SK-N-SH (cell line): Measurements from ENCODE around the gene PAX3. TPM values are rescaled to one million over a fixed set of nuclear protein-coding genes. Genes with fewer than 3 reads are reported as not detected.

Experiments
- CTCF ChIA-PET: fragments of 300-600, 350-600 bp; formaldehyde crosslinking; extraction: SDS; loops from one replicate; lab custom pipeline; 2021; lab: Yijun Ruan, JAX
- POLR2A ChIA-PET: fragments of 350-600 bp; sonication (Branson Sonifier 250); formaldehyde crosslinking; extraction: SDS; loops from one replicate; lab custom pipeline; 2020; ENCODE audit warnings: antibody characterized with exemption, inconsistent platforms; lab: Yijun Ruan, JAX
- DNase-seq: peaks from one replicate; pipeline ENCODE4 v3.0.0; 2012
- H2AFZ ChIP-seq: fragments of 200-600 bp; sonication (generic); 2 replicates; pipeline ENCODE4 v1.8.1; 2016; ENCODE audit warnings: antibody characterized with exemption, mild to moderate bottlenecking, low read depth
- H3F3A ChIP-seq: fragments of 200-600 bp; sonication (generic); replicated peaks from 2 replicates; pipeline ENCODE3; 2016; ENCODE audit warnings: antibody characterized with exemption, mild to moderate bottlenecking; ENCODE audit not compliant: insufficient read depth
- H3K27ac ChIP-seq, 2 experiments: fragments of 200-500 bp in 1 of 2; fragments of 200-600 bp in 1 of 2; sonication (Bioruptor generic) in 1 of 2; sonication (generic), shearing (Covaris generic) in 1 of 2; 2 replicates each; pipeline versions ENCODE4 v1.5.1 to v1.6.1; 2014 to 2016; ENCODE audit warnings: low read depth in 2 of 2, inconsistent platforms in 1 of 2, low read length in 1 of 2, mild to moderate bottlenecking in 1 of 2, mixed read lengths in 1 of 2
- H3K27me3 ChIP-seq: fragments of 200-600 bp; sonication (generic), shearing (Covaris generic); 2 replicates; pipeline ENCODE4 v1.6.1; 2016; ENCODE audit warnings: mixed run types; ENCODE audit not compliant: insufficient read depth
- H3K36me3 ChIP-seq, 2 experiments: fragments of 200-500 bp in 1 of 2; fragments of 200-600 bp in 1 of 2; sonication (Bioruptor generic) in 1 of 2; sonication (generic) in 1 of 2; replicated peaks in 1 of 2; 2 replicates each; pipeline versions ENCODE3 to v1.5.1; 2014 to 2016; ENCODE audit warnings: low read length in 1 of 2, mild to moderate bottlenecking in 1 of 2; ENCODE audit not compliant: insufficient read depth in 2 of 2, control insufficient read depth in 1 of 2
- H3K4me1 ChIP-seq, 2 experiments: fragments of 200-500 bp in 1 of 2; fragments of 200-600 bp in 1 of 2; sonication (Bioruptor generic) in 1 of 2; sonication (generic), shearing (Covaris generic) in 1 of 2; 2 replicates each; pipeline versions ENCODE4 v1.5.1 to v1.6.1; 2014 to 2016; ENCODE audit warnings: low read depth in 1 of 2, low read length in 1 of 2, mixed run types in 1 of 2; ENCODE audit not compliant: insufficient read depth in 2 of 2, control insufficient read depth in 1 of 2
- H3K4me2 ChIP-seq: fragments of 200-600 bp; sonication (generic), shearing (Covaris generic); 2 replicates; pipeline ENCODE4 v1.6.1; 2017; ENCODE audit warnings: mixed run types
- H3K4me3 ChIP-seq, 2 experiments: fragments of 200-500 bp in 1 of 2; fragments of 200-600 bp in 1 of 2; sonication (Bioruptor generic) in 1 of 2; sonication (generic), shearing (Covaris generic) in 1 of 2; 2 replicates each; pipeline versions ENCODE4 v1.5.1 to v1.8.1; 2014 to 2016; ENCODE audit warnings: low read depth in 2 of 2, inconsistent platforms in 1 of 2, low read length in 1 of 2, mild to moderate bottlenecking in 1 of 2, mixed read lengths in 1 of 2, moderate library complexity in 1 of 2
- H3K79me2 ChIP-seq: fragments of 200-600 bp; sonication (generic); 2 replicates; pipeline ENCODE4 v1.8.1; 2017; ENCODE audit warnings: mild to moderate bottlenecking; ENCODE audit not compliant: insufficient read depth
- H3K9ac ChIP-seq: fragments of 200-600 bp; sonication (generic); 2 replicates; pipeline ENCODE4 v1.6.1; 2017; ENCODE audit warnings: mixed run types
- H3K9me2 ChIP-seq: fragments of 200-600 bp; sonication (generic); 2 replicates; pipeline ENCODE4 v1.6.1; 2017; ENCODE audit warnings: mixed run types
- H3K9me3 ChIP-seq: fragments of 200-600 bp; sonication (generic); 2 replicates; pipeline ENCODE4 v1.6.1; 2017; ENCODE audit warnings: mixed run types, mild to moderate bottlenecking, moderate library complexity
- H4K20me1 ChIP-seq: fragments of 200-600 bp; sonication (generic); 2 replicates; pipeline ENCODE4 v1.6.1; 2017; ENCODE audit warnings: mild to moderate bottlenecking, mixed run types; ENCODE audit not compliant: insufficient read depth
- CTCF ChIP-seq: fragments of 200-600 bp; sonication (generic); IDR thresholded peaks from 2 replicates; pipeline ENCODE4 v1.6.1; 2017; ENCODE audit warnings: antibody characterized with exemption, mild to moderate bottlenecking, moderate library complexity
- ELF1 ChIP-seq: IDR thresholded peaks from 2 replicates; pipeline ENCODE4 v1.4.0; 2012
- EP300 ChIP-seq, 2 experiments: IDR thresholded peaks; 2 replicates each; pipeline versions ENCODE4 v1.4.0 to v1.6.1; 2012; ENCODE audit warnings: borderline replicate concordance in 1 of 2, low read depth in 1 of 2, low read length in 1 of 2
- EZH2phosphoT487 ChIP-seq: fragments of 200-600 bp; sonication (generic); IDR thresholded peaks from 2 replicates; pipeline ENCODE4 v1.6.1; 2017; ENCODE audit warnings: low read depth, mixed run types, mild to moderate bottlenecking, antibody characterized with exemption, moderate library complexity, borderline replicate concordance
- FOSL2 ChIP-seq: IDR thresholded peaks from 2 replicates; pipeline ENCODE4 v1.4.0; 2012; ENCODE audit warnings: low read depth, mild to moderate bottlenecking, moderate library complexity, borderline replicate concordance
- FOXJ3 ChIP-seq: sonication (generic); formaldehyde crosslinking; IDR thresholded peaks from 2 replicates; pipeline ENCODE4 v1.5.1; 2020; ENCODE audit warnings: mild to moderate bottlenecking, missing genetic modification reagents
- IRF3 ChIP-seq: fragments of 150-350 bp; IDR thresholded peaks from 2 replicates; pipeline ENCODE4 v1.6.1; 2016; ENCODE audit warnings: mild to moderate bottlenecking, low read depth, low read length
- JUND ChIP-seq: IDR thresholded peaks from 2 replicates; pipeline ENCODE4 v1.4.0; 2012
- MEF2A ChIP-seq: IDR thresholded peaks from 2 replicates; pipeline ENCODE4 v1.4.0; 2012; ENCODE audit warnings: low read depth, borderline replicate concordance
- MXI1 ChIP-seq: IDR thresholded peaks from 2 replicates; pipeline ENCODE4 v1.6.1; 2012; ENCODE audit warnings: mild to moderate bottlenecking, low read depth, low read length, improper control_type of control experiment
- POLR2AphosphoS5 ChIP-seq: IDR thresholded peaks from 2 replicates; pipeline ENCODE4 v1.6.1; 2012; ENCODE audit warnings: low read depth, low read length
- RAD21 ChIP-seq: IDR thresholded peaks from 2 replicates; pipeline ENCODE4 v1.6.1; 2012; ENCODE audit warnings: mild to moderate bottlenecking, low read length
- RCOR1 ChIP-seq: fragments of 150-350 bp; IDR thresholded peaks from 2 replicates; pipeline ENCODE4 v1.6.1; 2017; ENCODE audit warnings: antibody characterized with exemption, low read length
- RXRA ChIP-seq: IDR thresholded peaks from 2 replicates; pipeline ENCODE4 v1.4.0; 2012; ENCODE audit warnings: low read depth, mild to moderate bottlenecking, borderline replicate concordance
- TEAD4 ChIP-seq: IDR thresholded peaks from 2 replicates; pipeline ENCODE4 v1.4.0; 2012; ENCODE audit warnings: mild to moderate bottlenecking, borderline replicate concordance; ENCODE audit not compliant: insufficient read depth
- YY1 ChIP-seq: IDR thresholded peaks from 2 replicates; pipeline ENCODE4 v1.4.0; 2012; ENCODE audit warnings: low read depth, mild to moderate bottlenecking
- ZBTB33 ChIP-seq: IDR thresholded peaks from 2 replicates; pipeline ENCODE4 v1.4.0; 2012; ENCODE audit warnings: low read depth, borderline replicate concordance
- WGBS: methylation state at CpG from one replicate; pipeline ENCODE4 v1.1.6; 2017; ENCODE audit warnings: low lambda C conversion rate; 5-methylcytosine and 5-hydroxymethylcytosine counted together
- polyA plus RNA-seq, 3 experiments: library from polyadenylated mRNA; depleted of rRNA; stranded (reverse); fragments of >200 nt; gene quantifications; 2 replicates each; pipeline ENCODE4 v1.2.3, GENCODE V29; 2012
- TF ChIP-seq, protein P1 (sequence below): IDR thresholded peaks from 2 replicates; pipeline ENCODE4 v1.4.0; 2012; ENCODE audit warnings: low read depth, borderline replicate concordance
- TF ChIP-seq, protein P2 (sequence below): fragments of 150-350 bp; IDR thresholded peaks from 2 replicates; pipeline ENCODE4 v1.6.1; 2017; ENCODE audit warnings: antibody characterized with exemption, low read length, low read depth, borderline replicate concordance

The PAX3 gene
- polyA plus RNA-seq, 1 of the 3 experiments (the other 2 are of a cell fraction): not detected

DNA sequence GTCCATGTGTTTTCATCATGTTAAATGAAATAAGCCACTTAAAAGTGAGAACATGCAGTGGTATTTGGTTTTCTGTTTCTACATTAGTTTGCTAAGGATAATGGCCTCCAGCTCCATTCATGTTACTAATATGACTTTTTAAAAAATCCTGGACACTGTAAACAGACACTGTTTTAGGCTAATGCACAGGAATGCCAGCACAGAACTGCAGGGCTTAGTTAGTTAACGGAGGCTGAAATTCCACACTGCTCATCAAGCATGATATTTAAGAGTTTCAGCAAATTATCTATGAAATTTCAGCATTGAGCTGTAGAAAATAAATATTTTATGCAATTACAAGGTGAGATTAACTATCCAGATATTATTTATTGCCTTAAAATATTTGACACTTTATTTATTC, 42.5 kb upstream of the PAX3 start (continued):
- no peak for TF ChIP-seq ZBTB33
- no peak for TF ChIP-seq POLR2AphosphoS5
- TF ChIP-seq FOXJ3 (CRISPR knock-in tag): no peak
- TF ChIP-seq, protein P1, sequence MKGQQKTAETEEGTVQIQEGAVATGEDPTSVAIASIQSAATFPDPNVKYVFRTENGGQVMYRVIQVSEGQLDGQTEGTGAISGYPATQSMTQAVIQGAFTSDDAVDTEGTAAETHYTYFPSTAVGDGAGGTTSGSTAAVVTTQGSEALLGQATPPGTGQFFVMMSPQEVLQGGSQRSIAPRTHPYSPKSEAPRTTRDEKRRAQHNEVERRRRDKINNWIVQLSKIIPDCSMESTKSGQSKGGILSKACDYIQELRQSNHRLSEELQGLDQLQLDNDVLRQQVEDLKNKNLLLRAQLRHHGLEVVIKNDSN: no peak
- no peak for TF ChIP-seq CTCF

DNA sequence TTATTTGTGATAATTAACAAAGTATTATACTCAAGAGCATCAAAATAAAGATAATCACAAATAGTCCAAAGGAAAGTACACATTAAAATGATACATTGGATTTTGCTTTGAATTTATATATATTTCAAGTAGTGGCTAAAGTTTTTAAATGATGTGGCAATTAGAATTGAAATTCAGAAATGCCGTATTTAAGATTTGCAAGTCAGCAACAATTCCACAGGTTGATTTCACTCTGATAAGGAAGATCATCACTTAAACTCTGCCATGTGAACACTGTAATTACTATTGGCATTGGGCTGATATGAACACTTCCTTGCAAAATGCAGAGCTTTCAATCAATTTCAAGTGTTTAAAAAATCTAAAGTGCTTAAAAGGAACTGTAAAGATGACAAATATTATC, 39.6 kb upstream of the PAX3 start:
- TF ChIP-seq MEF2A (no peak), EP300 (IDR thresholded peaks at IDR 0.05; ENCODE audit: borderline replicate concordance in 1 of 2, low read depth in 1 of 2, low read length in 1 of 2) (no peak), ZBTB33 (no peak), RXRA (no peak), YY1 (no peak), RCOR1 (no peak), TEAD4 (no peak), RAD21 (no peak), JUND (no peak), MXI1 (no peak), ELF1 (no peak), EZH2phosphoT487 (no peak), IRF3 (no peak), FOSL2 (no peak)
- TF ChIP-seq, protein P2, sequence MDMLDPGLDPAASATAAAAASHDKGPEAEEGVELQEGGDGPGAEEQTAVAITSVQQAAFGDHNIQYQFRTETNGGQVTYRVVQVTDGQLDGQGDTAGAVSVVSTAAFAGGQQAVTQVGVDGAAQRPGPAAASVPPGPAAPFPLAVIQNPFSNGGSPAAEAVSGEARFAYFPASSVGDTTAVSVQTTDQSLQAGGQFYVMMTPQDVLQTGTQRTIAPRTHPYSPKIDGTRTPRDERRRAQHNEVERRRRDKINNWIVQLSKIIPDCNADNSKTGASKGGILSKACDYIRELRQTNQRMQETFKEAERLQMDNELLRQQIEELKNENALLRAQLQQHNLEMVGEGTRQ: no peak
- H3F3A ChIP-seq: no peaks in the 10 kb centered on the region
- no peak overlapping the region for H3K4me2 ChIP-seq
- H4K20me1 ChIP-seq: no peaks in the 10 kb centered on the region
- WGBS: 73% methylated on average over 1 of the region's 1 CpG
- H3K9me3 ChIP-seq: no peaks in the 10 kb centered on the region
- no peak overlapping the region for H2AFZ ChIP-seq
- no peaks in the 10 kb centered on the region for H3K79me2 ChIP-seq
- no peaks in the 10 kb centered on the region for H3K4me1 ChIP-seq
- H3K4me3 ChIP-seq: no peak overlapping the region
- ChIA-PET POLR2A (no interaction called here), CTCF (interaction anchor here (1.0 kb wide), 1 partner anchor 20 kb away, joined by 3 read pairs; no protein-coding TSS in a partner anchor)
- no peaks in the 10 kb centered on the region for H3K27me3 ChIP-seq
- H3K9ac ChIP-seq: no peak overlapping the region
- H3K36me3 ChIP-seq: no peaks in the 10 kb centered on the region
- no peaks in the 10 kb centered on the region for H3K9me2 ChIP-seq
- no peak overlapping the region for H3K27ac ChIP-seq
- no peak for DNase-seq
